ENCODE results near the gene CRY2.
"Not testable (repeated sequence)": the region's sequence is repeated elsewhere in the genome, so short reads cannot be mapped to it uniquely, and the experiment has no call there.

CRY2 gene

DNA sequence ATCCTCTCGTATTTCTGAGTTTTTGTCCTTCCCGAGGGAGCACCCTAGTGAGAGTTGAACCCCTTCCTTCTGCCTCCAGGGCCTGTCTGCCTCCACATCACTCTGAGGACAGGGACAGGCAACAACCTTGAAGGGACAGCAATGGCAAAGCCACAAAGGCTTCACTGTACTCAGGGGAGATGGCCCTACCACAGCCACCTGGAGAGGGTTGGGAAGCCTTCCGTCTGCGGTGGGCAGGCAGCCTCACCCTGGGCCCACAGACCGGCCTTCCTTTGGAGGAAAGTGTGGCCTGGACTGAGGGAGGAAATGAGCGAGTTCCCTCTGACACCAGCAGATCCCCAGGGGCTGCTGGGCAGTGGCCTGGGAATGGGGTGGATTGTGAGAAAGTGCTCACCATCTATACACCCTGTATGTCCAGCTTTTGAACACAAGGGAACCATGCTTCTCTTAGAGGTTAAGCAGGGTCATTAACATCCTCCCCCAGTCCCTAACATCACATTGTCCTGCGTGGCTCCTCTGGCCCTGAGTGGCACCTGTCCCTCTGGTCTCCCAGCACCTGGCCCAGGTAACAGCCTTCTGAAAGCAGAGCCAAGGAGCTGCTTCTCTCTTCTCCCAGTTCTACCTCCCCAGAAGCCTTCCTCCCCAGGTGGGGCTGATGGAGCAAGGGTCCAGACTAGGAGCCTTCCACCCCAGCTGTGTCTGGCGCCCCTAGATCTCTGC lies 35.5 kb upstream of the CRY2 start:
- DNase-seq: no peak

DNA sequence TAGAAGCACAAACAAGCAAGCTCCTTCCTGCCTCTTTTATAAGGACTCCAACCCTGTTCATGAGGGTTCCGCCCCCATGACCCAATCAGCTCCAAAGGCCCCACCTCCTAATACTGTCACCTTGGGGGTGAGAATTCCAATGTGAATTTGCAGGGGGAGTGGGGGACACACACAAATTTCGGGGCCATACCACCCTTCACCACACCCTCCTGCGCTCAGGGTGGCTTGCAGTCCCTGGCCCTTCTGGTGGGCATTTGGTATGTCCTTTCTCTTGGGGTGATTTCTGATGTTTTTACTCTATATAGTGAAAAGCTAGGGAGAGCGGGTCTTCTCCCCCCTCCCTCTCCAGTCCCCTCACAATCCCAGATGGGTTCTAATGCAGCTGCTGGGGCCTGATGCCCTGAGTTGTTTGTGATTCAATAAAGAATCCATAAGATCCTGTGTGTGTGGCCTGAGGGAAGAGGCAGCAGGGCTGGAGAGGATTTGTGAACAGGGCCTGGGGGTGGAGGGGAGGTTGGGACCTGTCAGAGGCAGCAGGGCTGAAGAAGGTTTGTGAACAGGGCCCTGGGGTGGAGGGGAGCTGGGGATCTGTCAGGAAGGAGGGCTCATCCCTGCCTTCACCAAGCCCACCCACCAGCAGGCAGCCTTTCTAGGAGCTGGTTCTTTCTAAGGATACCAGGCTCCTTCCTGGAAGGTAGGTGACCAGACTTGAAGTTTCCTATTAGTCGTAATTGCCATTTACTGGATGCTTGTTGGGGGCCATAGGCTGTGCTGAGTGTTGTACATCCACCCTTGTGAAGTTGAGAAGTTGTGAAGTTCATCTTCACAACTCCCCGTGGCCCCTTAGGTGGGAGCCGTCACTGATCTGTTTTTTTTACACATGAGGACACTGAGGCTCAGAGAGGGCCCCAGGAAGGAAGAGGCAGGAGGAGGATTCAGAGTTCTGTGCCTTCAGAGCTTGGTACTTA lies 34.4 kb upstream of the CRY2 start:
- no peak for DNase-seq

DNA sequence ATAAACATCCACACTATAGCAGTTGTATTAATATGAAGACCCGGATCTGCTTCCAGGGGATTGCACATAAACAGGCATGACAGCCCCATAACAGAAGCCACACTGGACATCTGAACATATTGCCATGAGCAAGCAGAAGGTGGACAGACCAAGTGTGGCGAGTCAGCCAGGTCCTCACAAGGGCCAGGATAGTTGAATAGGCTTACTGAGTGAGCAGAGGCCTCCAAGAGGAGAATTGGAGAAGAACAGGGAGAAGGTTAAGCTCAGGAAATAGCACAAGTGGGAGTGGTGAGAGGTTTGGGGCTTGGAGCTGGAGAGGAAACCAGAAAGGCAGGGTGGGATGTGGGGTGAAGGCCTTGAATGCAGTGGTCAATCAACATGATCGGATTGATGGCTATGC lies 31.5 kb upstream of the CRY2 start:
- no peak for DNase-seq

DNA sequence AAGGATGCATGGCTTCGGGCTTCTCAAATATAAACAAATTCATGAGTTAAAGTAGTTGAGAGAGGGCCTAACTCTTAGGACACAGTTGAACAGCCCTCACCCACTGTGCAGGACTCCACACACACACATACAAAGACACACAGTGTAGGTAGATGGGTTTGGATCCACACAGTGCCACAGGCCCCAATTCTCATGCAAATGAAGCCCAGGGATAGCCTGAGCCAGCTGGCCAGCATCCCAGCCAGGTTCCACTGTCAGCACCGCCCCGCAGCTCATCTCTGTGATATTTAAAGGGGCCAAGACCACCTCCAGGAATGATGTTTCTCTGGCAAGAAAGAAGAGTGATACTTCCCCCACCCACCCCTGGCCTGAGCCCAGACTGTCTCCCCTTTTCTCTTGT lies 30.7 kb upstream of the CRY2 start:
- DNase-seq: no peak

DNA sequence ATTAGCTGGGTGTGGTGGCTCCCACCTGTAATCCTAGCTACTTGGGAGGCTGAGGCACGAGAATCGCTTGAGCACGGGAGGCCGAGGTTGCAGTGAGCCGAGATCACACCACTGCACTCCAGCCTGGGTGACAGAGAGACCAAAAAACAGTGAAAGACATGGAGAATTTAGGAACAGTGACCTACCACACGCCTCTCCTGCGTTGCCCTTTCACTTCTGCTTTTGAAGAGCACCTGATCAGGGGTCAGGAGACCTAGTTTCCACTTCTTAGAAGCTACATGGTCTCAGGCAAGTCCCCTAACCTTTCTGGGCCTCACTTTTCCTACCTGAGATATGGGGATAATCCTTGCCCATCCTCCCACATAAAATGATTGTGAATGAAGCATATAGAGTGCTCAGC lies 30.1 kb upstream of the CRY2 start:
- no peak for DNase-seq

DNA sequence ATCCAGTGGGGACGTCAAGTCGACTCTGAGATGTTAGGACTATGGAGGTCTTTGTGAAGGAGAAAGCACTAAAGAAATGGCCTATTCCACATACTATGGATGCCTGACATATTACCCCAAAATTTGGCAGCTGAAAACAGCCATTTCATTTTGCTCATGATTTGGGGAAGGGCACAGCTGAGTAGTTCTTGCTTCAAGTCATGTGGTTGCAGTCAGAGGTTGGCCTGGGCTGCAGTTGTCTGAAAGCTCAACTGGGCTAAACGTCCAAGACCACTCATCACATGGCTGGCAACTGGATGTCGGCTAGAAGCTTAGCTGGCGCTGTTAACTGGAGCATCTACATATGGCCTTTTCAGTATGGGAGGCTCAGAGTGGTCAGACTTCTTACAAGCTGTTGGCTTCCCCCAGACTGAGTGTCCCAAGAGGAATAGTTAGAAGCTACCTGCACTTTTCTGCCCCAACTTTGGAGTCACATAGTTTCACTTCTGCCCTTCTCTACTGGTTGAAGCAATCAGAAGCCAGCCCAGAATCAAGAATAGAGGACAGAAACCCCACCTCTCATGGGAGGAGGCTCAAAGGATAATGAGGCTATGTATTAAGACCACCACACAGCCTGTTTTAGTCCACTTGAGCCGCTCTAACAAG lies 28.2 kb upstream of the CRY2 start:
- no peak for DNase-seq

DNA sequence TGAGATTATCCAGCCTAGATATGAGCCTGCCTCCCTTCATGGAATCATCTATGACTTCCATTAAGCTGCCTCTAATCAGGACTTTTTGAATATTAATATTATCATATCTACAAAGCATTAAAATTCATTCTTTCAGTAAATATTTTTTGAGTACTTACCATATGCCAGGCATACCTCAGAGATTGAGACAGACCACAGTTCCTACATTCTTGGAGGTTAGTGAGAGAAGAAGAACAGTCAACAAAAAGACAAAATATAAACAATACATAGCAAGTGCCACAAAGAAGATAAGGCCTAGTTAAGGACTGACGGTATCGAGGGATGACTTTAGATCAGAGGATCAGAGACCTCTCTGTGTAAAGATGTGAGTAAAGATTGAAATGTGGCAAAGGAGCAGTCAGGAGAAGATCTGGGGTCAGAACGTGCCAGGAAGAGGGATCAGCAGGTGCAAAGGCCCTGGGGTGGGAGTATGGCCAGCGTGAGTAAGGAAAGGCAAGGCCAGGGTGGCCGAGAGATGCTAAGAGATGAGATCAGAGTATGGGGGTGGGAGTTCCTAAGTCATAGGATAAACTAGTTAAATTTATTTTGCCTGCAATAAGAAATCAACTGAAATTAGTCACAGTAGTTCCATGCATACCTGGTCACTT lies 26.9 kb upstream of the CRY2 start:
- no peak for DNase-seq

DNA sequence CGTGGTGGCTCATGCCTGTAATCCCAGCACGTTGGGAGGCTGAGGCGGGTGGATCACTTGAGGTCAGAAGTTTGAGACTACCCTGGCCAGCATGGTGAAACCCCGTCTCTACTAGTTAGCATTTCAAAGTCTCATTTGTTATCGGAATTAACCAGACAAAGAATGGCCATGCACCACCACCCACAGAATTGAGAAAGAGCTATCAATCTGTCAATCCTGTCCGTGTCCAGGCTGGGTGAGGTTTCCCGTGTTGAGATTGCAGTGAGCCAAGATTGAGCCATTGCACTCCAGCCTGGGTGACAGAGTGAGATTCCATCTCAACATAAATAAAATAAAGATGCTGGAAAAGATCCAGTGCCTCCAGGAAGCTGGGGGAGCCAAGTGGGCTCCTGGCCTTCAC lies 20.8 kb upstream of the CRY2 start:
- DNase-seq: not testable (repeated sequence)

DNA sequence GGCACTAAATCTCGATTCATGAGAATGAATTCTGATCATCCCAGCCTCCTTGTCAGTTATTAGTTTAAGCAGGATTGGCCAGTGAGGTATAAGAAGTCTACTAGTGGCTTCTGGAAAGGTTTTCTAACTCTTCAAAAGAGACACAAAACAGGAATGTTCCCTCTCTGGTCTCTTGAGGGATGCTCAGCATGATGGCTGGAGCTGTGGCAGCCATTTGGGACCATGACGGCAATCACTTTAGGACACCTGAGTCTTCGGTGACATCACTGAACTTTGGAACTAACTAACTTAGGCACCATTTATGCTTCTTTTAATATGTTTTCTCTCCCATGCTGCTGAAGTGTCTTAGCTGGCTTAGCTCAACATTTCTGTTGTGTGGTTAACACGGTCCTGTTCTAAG lies 20.2 kb upstream of the CRY2 start:
- no peak for DNase-seq

DNA sequence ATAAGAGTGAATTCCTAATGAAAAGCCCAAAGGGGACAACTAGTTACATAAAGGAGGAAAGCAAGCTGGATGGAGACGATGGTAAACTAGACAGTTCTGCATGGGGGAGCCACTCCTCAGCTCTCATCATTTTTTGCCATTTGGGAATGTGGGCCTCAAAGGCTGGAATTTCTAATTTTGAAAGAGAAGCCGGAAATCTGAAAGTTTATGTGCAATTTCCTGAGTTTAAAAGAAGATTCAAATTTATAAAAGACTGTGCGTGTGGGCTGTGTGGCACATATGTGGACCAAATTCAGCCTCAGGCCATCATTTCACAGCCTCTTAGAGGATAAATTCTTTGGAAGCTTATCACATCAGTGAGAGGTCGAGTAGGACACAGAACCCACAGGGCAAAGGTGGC lies 18.3 kb upstream of the CRY2 start:
- no peak for DNase-seq

DNA sequence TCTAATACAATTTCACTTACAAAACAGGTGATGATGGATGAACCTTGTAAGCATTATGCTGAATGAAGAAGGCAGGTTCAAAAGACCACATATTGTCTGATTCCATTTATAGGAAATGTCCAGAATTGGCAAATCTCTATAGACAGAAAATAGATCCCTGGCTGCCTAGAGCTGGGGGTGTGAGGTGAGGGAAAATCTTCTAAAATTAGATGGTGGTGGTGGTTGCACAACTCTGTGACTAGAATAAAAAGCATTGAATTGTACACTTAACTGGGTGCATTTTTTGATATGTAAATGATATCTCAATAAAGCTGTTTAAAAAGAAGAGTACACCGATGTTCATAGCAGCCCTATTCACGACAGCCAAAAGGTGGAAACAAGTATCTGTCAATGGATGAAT lies 16.7 kb upstream of the CRY2 start:
- DNase-seq: no peak

DNA sequence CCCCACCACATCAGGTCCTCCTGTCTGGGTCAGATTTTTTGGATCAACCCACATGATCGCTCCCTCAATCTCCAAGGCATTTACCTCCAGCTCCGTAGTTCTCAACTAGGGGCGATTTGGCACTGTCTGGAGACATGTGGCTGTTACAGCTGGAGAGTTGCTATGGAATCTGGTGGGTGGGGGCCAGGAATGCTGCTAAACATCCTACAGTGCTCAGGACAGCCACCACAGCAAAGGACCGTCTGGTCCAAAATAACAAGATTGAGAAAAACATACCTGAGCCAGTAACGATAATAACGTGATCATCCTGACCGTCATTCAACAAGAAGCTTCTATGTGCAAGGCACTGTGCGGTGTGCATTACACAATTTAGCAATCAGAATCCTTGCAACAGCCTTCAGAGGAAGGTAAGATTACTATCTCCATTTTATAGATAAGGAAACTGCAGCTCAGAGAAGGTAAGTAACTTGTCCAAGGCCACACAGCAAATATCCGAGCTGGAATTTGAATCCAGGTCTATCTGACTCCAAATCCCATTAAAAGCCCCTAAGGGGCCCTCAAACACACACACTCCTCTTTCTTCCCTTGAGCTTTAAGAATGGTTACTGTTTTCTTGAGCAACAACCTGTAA lies 14.3 kb upstream of the CRY2 start:
- no peak for DNase-seq

DNA sequence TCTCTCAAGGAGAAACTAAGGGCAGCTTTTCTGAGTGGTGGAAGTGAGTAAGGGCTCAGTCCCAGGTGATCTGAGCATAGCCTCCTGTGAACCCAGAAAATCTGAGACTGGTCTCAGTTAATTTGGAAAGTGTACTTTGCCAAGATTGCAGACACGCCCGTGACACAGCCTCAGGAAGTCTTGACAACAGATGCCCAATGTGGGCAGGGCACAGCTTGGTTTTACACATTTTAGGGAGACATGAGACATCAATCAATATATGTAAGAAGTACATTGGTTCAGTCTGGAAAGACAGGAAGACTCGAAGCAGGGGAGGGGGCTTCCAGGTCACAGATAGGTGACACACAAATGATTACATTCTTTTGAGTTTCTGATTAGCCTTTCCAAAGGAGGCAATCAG lies 13.5 kb upstream of the CRY2 start:
- DNase-seq: no peak

DNA sequence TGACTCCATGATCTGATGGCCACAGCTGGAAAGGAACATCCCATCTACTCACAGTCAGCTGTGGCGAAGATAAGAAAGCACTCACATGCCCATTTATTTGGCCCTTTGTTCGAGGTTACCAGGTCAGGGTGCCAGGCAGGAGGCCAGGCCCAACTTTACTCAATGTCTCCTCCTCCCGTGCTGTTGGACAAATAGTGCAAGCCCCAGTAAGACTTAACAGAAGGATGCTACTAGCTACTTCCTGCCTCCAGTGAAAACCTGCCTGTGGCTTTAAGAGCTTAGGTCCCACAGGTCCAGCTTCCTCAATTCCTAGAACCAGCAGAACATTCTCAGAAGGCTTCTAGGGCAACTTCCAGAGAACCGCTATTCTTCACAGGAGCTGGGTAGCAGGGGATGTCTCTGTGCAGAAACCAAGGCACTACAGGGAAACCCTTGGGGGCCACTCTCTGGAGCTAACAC lies 12.9 kb upstream of the CRY2 start:
- no peak for DNase-seq

DNA sequence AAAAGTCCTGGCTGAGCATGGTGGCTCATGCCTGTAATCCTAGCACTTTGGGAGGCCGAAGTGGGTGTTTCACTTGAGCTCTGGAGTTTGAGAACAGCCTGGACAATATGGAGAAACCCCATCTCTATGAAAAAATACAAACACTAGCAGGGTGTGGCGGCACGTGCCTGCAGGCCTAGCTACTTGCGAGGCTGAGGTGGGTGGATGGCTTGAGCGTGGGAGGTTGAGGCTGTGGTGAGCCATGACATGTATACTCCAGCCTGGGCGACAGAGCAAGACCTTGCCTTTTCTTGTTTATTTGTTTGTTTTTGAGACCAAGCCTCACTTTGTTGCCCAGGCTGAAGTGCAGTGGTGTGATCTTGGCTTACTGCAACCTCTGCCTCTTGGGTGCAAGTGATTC lies 8.1 kb upstream of the CRY2 start:
- DNase-seq: no peak

DNA sequence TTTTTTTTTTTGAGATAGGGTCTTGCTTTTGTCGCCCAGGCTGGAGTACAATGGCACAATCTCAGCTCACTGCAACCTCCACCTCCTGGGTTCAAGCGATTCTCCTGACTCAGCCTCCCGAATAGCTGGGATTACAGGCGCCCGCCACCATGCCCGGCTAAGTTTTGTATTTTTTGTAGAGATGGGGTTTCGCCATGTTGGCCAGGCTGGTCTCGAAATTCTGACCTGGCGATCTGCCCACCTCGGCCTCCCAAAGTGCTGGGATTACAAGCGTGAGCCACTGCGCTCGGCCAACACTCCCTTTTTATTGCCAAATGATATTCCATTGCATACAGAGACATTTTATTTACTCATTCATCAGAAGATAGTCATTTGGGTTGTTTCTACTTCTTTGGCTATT lies 7.0 kb upstream of the CRY2 start:
- not testable (repeated sequence) for DNase-seq

DNA sequence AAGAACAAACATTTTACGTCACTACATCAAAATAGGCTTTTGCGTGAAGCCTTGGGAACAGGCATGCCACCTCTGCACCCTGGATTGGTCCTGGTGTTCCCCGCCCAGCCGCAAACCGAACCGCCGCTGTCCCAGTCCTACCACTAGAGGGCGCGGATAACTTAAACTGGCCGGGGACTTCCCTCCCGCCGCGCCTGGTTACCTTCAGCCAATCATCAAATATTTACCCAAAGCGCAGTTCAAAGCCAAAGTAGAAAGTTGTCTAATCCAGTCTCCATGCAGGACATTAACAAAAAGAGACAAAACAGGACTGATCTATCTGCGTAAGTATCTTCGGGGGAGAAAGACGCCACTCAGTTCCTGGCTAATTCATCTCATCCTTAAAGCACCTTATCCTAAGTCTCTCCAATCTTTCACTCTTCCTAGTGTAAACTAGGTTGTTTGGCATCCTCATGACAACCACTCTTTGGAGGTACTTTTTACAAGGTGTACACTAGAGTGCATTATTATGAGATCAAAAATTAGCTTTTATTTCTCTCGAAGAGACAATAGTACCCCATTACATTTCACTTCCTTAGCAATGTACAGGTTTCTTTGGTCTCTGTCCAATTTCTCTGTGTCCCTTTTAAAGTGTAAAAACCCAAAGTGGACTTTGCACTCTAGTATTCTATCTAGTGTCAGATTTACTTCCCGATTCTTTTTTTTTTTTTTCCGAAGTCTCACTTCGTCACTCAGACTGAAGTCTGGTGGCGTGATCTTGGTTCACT lies 3.9 kb upstream of the CRY2 start:
- DNase-seq: peak; percentile 90

DNA sequence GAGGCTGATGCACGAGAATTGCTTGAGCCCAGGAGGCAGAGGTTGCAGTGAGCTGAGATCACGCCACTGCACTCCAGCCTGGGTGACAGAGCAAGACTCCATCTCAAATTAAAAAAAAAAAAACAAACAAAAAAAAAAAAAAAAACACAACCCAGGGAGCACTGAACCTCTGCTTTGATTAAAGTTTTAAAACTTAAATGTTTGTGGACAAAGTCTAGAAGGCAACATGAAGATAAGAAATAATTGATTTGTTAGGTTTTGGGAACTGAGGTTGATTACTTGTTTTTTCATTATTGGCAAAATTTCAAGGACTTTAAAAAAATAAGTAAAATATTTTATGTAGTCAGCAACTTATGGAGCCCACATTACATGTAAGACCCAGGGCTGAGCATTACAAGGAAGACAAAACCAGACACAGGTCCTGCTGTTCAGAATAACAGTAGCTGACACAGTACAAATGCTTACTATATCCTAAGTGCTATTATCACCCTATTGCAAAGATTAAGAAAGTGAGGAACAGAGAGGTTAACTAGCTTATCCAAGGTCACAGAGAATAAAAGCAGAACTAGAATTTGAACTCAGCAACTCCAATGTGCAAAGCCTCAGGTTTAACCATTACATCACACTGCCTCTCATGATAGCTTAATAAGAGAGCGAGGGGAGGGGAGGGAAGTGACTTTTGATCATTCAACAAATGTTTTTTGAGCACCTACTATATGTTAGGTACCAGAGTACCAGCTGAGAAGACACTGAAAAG lies 2.3 kb upstream of the CRY2 start:
- DNase-seq: no peak

DNA sequence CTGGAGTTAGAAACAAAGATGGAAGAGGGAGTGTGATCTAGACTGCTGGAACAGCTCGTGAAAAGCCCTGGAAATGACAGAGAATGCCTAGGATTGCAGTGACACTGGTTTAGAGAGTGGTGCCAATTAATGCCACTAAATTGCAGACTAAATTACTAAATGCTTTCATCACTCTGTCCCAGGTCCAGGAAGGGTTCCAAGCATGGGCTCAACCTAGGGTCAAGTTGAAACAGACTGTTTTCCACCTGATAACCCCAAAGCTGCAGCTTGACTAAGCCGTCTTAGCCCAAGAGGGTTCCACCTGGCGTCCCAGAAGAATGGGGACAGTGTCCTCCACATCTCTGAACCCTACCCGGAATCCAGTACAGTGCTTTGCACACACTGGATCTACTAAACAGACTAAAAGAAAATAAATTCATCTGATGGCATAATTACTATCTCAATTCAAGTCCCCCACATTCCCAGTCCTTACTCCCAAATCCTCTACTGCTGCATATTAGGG lies 1.1 kb upstream of the CRY2 start:
- no peak for DNase-seq

DNA sequence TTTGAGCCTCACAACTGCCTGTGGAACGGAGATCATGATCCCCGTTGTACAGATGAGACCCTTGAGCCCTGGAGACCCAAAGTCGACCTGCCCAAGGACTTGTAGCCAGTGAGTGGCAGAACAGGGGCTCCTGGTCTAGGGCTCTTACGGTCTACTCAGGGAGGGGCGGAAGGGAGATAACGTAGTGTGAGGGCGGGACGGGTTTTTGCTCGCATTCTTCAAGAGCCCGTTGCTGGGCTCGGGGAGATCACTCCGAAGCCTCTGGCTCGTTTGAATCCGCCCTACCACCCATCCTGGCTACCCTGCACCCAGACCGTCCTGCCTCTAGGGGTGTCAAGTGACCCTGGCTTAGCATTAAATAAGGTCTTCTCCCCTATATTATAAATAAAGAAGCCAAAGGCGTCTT lies 639 bp downstream of the CRY2 start:
- DNase-seq: peak; percentile 47

DNA sequence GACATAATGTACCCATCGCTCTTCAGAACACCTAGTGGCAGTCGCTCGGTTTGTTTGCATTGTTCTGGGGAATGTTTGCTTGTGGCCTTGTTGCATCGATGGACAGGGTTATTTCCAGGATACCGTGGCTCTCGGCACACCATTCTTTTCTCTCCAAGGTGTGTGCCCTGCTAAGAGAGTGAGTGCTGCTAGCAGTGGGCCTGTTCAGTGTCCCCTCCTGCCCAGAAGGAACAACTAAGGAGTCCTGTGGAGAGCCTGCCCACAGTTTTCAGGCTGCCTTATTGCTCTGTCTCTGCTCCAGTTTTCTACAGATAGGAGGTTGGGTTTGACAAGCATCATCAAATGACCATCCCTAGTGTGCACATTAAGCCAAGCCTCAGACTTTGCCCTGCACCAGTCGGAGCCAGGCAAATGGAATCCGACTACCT lies 1.4 kb downstream of the CRY2 start:
- no peak for DNase-seq

Data from stimulated activated CD4-positive, alpha-beta T cell treated with anti-CD3 and anti-CD28 coated beads, Interleukin-15, amount 100 ng/mL, for 24 hours (primary cell).